NCI-H146 (cell line): ENCODE measurements around the gene IL15RA.
"Not testable (repeated sequence)": the region's sequence is repeated elsewhere in the genome, so short reads cannot be mapped to it uniquely, and the experiment has no call there.

ENCODE experiments used
- DNase-seq: peaks from one replicate; lab custom pipeline; 2025; lab: John Stamatoyannopoulos, UW

IL15RA gene

DNA sequence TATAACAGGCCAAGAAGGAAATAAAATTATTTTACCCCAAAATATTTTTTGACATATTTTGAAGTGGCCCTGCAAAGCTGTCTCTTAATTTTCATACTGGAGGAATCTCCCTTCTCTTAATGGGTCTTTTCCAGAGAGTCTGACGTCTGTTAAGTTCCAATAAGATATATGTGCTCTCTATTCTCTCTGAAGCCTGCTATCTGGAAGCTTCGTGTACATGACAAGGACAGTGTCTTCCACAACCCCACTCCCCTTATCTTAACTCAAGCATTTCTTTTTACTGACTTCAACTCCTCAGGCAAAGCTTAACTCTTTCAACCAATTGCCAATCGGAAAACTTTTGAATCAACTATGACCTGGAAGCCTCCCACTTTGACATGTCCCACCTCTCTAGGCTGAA is 29.2 kb upstream of the IL15RA start:
- no peak for DNase-seq

- DNase-seq, result no peak
These were observed 28.6 kb upstream of the IL15RA start for GRCh38 chr10:6005856-6006395.

DNA sequence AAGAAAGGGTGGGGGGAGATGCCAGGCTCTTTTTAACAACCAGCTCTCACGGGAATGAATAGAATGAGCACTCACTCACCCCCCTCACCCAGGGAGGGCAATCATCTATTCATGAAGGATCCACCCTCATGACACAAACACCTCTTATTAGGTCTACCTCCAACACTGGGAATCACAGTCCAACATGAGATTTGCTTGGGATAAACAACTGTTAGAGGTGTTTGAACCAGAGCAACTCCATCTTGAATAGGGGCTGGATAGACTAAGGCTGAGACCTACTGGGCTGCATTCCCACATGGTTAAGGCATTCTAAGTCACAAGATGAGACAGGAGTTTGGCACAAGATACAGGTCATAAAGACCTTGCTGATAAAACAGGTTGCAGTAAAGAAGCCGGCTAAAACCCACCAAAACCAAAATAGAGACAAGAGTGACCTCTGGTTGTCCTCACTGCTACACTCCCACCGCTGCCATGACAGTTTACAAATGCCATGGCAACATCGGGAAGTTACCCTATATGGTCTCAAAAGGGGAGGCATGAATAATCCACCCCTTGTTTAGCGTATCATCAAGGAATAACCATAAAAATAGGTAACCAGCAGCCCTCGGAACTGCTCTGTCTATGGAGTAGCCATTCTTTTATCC is 27.9 kb upstream of the IL15RA start:
- DNase-seq, result not testable (repeated sequence)

- DNase-seq, result no peak
These were observed 25.6 kb upstream of the IL15RA start for GRCh38 chr10:6002809-6003510.

GRCh38 chr10:5999440-6000165 is 22.3 kb upstream of the IL15RA start:
- DNase-seq, result peak; percentile 90

GRCh38 chr10:5996696-5997095 is 19.4 kb upstream of the IL15RA start:
- peak; percentile 18 for DNase-seq

GRCh38 chr10:5992398-5992797 is 15.1 kb upstream of the IL15RA start:
- no peak for DNase-seq

DNA sequence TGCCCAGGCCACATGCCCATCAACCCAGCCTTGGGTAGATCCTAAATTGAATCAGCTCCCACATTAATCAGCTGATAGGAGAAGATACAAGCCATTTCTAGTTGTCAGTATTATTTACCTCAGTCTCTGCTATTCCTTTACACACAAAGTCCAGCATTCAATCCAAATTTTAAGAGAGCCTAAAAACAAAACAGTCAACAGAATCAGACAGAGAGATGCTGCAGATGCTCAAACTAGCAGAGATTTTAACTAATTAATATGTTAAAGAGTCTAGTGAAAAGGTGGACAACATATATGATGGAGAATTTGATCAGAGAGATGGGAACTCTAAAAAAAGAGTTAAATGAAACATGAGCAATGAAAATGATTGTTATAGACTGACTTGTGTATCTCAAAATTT is 14.4 kb upstream of the IL15RA start:
- no peak for DNase-seq

- no peak for DNase-seq
These were observed 12.4 kb upstream of the IL15RA start for GRCh38 chr10:5989756-5990155.

- no peak for DNase-seq
These were observed 11.1 kb upstream of the IL15RA start for GRCh38 chr10:5988336-5988920.

DNA sequence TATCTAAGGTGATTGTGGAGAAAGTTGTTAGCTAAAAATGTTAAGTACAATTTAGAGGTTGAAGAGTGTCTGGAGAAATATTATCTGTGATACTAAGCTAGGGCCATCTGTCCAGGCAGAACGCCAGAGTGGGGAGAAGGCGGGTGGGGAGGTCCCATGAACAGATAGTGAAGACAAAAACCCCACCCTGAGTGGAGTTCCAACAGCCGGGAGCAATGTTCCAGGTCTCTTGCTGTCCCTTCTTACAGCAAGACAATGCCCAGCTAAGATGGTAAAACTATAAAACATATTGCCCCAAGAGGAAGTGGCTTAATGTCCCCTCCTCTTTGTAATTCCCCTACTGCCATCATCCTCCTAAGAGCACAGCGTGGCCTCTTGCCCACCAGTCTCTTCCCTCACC is 10.4 kb upstream of the IL15RA start:
- DNase-seq, result no peak

DNA sequence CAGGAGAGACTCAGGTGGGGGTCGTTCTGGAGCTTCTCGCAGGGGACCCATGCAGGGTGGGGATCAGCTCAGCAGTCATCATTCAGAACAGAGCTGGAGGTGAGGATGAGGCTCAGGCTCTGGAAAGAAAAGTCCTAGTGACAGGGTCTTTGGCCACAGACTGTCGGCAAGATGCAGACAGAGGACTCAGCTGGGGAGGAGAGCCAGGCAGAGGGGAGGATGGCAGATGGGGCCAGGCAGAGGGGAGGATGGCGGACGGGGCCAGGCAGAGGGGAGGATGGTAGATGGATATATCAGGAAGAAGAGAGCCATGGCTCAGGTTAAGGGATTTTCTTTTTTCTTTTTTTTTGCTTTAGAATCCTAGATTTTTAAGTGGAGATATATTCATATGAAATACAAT is 7.7 kb upstream of the IL15RA start:
- no peak for DNase-seq

DNA sequence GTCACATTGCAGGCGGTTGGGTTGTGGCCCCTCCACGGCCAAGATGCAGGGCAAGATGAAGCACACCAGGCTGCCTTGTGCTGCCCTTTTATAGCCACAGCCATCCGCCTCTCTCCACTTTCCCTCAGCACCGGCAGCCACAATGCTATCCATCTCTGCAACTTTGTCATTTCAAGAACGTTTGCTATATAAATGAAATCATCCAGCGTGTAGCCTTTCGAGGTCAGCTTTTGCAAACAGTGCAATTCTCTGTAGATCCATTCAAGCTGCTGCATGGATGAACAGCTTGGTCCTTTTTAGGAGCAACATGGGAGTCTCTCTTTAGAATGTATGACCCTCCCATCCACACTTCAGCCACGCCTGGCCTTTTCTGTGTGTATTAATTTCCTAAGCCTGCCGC is 6.4 kb upstream of the IL15RA start:
- no peak for DNase-seq

DNA sequence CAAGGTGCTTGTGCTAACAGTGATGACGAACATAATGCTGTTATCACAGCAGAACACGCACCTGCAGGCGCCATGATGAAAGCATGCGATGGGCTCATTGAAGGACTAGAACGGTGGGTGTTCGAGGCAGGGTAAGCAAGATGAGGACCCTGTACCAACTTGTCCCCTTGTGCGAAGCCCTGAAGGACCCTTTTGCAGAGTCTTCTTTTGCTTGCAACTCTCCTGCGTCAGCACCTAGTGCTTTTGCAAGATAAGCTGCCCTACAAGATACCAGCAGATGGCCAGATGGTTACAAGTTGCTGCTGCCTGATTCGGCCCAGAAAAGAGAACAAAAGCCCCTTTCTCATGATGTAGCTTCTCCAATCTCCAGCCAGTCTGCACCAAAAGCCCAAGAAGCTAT is 4.2 kb upstream of the IL15RA start:
- no peak for DNase-seq

DNA sequence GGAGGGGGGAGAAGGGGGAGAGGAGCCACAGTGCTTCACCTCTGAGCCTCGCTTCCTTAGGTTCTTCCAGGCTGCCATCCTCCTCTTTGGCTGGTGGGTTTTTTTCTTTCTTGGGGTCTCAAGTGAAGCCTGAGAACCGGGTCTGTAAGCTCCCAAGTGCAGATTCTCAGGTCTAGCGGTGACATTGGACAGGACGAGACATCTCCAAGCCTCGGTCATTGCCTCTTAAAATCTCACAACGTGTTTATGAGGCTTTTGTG is 817 bp upstream of the IL15RA start:
- DNase-seq, result no peak

DNA sequence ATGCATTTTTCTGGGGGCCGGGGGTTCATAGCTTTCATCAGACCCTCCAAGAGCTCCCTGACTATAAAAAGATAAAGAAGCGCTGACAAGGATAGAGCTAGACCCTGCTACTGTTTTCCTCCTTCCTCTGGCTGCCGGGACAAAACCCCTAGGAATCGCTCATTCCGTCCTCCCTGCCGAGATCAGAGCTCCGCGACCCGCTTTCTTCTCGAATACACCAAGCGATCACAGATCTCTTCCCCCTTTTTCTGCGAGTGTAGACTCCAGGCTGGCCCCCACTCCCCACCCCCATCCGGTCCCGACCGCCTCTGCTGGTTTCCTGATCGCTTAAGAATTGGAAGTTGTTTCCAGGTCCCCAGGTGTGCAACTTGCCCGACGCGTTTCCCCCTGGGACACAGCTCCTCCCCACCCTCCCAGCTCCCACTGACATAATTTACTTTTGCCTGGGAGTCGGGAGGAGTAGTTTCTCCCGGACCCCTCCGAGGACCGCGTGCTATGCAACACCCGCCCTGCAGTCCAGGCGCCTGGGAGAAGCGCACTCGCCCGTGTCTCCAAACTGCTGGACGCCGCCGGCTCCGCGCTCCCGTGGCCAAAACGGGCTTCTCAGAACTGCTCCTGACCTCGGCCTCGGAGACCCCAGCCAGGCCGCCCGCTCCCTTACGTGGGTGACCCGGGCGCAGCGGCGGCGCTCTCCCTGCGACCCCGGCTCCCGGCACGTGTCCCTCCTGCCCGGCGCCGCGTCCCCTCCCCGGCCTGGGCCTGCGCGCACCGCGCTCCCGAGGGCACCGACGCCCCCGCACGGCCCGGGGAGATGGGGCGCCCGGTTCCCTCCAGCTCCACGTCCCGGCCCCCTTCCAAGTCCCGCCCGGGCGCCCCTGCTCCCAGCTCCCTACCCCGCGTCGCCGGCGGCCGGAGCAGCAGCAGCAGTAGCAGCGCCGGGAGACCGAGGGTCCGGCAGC is 552 bp downstream of the IL15RA start:
- DNase-seq, result peak; percentile 37

- DNase-seq, result no peak
These were observed 1.5 kb downstream of the IL15RA start for GRCh38 chr10:5975641-5976473.

GRCh38 chr10:5973069-5973468 is 4.3 kb downstream of the IL15RA start:
- DNase-seq, result no peak

GRCh38 chr10:5971886-5972285 is 5.5 kb downstream of the IL15RA start:
- DNase-seq, result no peak

DNA sequence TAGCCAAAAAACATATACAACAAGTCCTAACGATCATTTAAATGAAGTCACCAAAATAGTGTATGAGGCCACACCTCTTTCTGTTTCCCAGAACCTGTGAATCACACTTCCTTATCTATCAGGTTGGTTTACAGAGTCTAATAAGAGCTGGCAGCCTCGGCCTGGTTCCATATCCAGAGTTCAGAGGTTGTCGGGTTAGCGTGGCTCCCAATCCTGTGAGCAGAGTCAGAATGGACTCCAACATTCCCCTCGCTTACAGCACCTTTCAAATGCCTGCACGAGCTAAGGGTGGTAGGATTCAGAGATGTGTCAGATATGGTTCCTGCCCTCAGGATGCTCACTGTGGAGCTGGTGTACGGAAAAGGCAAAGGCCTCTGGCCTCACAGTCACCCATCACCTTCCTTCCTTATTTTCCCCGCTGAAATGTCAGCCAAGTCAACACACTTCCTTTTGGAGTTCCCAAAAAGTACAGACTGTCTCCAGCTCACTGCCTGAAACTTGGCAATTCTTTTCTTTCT is 6.0 kb downstream of the IL15RA start:
- DNase-seq, result no peak

DNA sequence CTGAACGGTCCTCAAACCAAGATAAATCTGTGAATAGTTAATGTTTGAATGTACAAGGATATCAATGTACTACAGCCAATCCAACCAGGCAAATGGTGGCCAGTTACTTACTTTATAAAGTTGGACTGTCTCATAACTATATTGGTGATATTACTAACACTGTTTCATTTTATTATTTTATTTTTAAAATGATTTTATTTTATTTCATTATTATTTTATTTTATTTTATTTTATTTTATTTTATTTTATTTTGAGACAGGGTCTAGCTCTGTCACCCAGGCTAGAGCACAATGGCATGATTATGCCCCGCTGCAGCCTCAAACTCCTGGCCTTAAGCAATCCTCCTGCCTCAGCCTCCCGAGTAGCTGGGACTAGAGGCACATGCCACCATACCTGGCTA is 6.8 kb downstream of the IL15RA start:
- no peak for DNase-seq
